ENCODE results near the gene BPI.
"Not testable (repeated sequence)": the region's sequence is repeated elsewhere in the genome, so short reads cannot be mapped to it uniquely, and the experiment has no call there.

The BPI gene

DNA sequence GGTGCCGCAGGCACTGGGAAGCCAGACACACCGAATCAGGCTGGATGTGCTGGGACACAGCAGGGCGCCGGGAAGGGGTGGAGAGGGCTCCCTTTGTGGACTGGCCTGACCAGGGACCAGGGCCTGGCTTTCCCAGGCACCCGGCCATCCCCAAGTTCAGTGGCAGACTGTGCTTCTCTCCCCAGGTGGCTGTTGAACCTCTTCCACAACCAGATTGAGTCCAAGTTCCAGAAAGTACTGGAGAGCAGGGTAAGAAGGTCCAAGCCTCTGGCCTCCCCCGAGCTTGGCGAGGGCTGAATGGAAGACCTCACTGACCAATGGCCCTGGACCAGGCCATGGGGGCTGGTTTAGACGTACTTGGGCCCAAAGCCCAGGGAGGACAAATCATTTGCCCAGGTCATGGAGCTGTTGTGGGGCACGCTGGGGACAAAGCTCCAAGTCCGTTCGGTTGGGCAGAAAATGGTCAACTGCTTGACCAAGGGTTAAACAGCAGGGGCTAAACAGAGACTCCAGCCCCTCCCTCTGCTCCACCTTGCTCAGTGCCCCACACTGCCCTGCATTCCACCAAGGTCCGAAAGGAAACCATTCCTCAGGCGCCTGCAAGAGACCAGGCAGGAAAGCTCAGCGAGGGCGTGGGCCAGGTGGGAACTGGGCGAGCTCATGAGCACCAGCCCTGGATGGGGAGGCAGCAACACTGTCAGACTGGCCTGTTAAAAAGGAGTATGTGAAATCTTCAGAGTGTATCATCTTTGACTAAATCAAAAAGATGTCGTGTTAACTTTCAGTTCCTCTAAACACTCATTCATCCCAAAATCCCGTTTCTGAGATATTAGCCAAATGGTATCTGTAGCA, 51.4 kb downstream of the BPI start:
- no peak for DNase-seq (ENCODE audit: low read depth in 2 of 3, low spot score in 1 of 3)

DNA sequence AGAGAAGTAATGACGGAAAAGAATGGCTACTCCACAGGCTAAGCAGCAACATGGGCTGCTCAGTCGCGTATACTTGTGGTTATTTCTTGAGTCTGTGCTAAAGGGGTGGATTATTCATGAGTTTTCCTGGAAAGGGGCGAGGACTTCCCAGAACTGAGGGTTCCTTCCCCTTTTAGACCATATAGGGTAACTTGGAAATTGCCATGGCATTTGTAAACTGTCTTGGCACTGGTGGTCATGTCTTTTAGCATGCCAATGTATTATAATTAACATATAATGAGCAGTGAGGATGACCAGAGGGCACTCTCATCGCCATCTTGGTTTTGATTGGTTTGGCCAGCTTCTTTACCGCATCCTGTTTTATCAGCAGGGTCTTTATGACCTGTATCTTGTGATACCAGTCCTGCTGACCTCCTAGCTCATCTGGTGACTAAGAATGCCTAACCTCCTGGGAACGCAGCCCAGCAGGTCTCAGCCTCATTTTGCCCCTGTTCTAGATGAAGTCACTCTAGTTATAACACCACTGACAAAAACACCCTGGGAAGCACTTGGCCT, 53.8 kb downstream of the BPI start:
- DNase-seq (ENCODE audit: low read depth in 2 of 3, low spot score in 1 of 3): no peak

DNA sequence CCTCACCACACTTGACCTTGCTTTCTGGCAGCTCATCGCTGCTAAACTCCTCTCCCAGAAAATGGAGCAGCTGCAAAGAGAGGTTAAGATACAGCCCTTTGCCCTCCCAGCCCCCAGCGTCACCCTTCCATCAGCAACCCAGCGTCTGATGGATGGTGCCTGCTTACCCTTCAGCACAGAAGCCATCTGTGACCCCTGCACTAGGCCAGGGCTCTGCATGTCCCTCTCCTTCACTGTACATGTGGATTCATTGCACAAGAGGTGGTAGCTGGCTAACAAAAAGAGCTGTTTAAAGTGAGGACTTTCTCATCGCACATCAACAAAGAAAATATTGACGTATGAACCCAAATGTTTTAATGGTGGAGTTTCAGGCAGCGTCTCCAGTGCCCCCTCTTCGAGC, 54.6 kb downstream of the BPI start:
- DNase-seq (ENCODE audit: low read depth in 2 of 3, low spot score in 1 of 3): no peak

DNA sequence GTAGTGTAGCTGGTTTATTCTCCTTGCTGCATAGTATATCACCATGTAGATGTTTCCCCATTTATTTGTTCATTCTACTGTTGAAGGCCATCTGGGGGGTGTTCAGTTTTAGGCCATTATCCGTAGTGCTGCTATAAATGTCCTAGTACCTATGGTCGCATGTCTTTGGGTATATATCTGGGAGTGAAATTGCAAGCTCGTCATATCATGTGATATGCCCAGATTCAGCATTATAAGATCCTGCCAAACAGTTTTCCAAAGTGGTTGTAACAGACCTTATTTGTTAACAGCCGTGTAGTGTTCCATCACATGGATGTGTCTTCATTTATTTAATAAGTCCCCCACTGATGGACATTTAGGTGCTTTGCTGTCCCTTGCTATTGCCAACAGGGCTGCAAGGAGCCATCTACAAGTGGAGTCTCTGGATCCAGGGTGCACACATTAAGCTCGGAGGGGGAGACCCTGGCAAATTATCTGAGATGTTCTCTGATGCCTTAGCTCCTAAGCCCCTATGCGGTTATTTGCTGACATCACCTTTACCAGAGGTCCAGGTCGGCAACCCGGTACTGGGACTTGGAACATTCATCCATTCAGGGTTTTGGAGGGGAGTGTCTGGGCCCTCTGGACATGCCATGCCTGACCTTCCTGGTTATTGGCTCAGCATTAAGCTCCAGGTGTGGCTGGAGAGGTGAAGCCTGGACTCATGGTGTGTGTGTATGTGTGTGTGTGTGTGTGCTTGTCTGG, 59.2 kb downstream of the BPI start:
- DNase-seq (ENCODE audit: low read depth in 2 of 3, low spot score in 1 of 3): no peak

DNA sequence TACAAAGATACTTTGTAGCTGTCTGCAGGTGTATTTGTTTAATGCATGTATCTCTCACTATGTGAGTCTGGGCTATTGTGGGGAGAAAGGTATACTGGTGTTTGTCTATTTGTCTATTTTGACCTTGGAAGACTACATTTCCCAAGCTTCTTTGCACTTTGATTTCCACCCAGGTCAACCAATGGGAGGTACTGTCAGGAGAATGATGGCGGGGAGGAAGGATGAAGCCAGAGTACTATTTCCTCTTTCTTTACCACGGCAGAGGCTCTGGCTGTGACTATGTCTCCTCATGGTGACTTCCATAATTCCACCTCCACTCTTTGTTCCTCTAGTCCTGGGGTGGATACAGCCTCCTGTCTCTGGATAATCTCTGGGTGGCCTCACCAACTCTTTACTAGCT, 65.4 kb downstream of the BPI start:
- DNase-seq (ENCODE audit: low read depth in 2 of 3, low spot score in 1 of 3): no peak

DNA sequence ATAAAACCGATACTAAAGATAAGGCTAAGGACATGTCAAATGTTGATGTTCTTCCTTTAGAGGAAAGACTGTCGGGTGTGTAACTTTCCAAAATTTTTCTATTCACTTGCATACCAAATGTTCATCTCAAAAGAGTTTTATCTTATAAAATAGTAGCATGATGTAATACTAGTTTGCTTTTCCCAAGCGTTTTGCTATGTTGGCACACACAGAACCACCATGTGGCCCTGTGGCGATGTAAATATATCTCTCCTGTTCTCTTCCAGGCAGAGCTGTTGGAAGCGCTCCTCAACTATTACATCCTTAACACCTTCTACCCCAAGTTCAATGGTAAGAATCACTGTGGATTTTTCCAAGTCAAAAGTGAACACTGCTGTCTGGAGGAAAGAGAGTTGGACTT, 68.8 kb downstream of the BPI start:
- no peak for DNase-seq (ENCODE audit: low read depth in 2 of 3, low spot score in 1 of 3)

DNA sequence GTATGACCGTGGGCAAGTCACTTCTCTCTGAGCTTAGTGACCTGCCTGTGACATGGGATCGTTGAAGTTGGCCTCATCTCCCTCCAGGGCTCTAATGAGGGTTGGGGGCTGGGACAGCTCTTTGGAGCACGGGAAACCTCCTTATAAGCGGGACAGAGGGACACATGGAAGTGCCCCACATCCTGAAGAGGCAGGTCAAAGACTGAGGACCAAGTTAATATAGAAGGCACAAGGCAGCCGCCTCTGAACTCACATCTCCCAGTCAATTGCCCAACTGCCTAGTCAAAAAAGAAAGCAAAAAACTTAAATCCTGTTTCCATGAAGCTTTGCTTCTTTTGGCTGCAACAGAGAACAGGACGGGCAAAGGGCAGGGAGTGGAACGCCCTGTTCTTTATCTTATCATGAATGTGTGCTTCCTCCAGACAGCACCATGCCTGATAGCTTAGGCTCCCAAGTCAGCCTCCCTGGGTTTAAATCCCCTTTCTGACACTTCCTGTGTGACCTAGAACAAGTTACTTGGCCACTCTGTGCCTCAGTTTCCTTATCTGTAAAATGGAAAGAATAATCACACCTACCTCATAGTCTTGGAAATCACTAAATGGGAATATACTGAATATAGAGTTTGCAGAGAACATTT, 69.4 kb downstream of the BPI start:
- no peak for DNase-seq (ENCODE audit: low read depth in 2 of 3, low spot score in 1 of 3)

DNA sequence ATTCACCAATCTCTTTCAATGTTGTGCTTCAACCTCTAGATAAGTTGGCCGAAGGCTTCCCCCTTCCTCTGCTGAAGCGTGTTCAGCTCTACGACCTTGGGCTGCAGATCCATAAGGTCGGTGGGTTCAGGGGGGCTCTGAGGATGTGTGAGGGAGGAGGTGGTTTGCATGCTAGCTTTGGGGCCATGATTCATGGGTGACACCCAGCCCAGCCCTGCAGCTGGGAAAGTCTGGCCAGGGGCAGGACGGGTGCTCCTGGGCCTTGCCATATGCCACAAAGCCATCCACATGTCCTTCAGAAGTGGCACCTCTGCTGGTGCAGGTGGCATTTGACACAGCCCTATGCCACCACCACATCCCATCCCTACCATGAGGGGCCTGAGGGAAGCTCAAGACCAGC, 69.9 kb downstream of the BPI start:
- DNase-seq (ENCODE audit: low read depth in 2 of 3, low spot score in 1 of 3): no peak

DNA sequence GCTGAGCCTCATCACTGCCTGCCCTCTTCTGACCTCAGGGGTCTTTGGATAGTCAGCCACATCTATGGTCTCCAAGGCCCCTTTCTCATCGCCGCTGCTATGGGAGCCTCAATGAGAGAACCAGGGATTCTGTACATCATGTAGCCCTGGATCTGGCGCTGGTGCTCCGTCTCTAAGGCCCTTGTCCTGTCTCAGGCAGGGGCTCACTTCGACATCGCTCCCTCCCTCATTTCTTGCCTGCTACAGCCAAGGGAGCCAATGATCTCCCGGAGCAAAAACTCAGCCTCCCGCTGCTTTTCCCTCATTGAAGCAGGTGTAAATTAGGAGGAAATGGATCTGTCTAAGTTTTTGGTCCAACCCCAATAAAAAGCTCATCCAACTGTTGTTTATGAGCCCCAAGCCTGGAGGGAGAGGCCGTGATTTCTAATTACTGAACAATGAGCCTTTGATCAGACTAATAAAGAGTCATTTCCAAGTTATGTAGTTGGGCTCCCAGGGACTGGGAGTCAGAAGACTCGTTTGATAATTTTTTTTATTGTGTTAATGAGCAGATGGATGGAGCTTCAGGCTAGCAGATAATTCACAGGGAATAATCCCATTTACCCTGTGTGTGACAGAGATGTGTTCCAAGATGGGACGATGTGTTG, 73.2 kb downstream of the BPI start:
- DNase-seq (ENCODE audit: low read depth in 2 of 3, low spot score in 1 of 3): no peak

DNA sequence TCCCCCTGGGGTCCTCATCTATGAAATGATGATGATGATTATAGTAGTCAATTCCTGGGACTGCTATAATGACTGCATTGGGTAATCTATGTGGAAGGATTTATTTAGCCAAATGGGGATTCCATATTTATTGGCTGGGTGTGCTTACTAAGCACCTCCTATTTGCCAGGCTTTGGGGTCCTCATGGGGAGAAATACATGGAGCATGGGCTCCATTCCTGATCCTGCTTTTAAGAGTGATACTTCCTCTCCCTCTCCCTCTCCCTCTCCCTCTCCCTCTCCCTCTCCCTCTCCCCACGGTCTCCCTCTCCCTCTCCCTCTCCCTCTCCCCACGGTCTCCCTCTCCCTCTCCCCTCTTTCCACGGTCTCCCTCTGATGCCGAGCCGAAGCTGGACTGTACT, 73.9 kb downstream of the BPI start:
- not testable (repeated sequence) for DNase-seq (ENCODE audit: low read depth in 2 of 3, low spot score in 1 of 3)

DNA sequence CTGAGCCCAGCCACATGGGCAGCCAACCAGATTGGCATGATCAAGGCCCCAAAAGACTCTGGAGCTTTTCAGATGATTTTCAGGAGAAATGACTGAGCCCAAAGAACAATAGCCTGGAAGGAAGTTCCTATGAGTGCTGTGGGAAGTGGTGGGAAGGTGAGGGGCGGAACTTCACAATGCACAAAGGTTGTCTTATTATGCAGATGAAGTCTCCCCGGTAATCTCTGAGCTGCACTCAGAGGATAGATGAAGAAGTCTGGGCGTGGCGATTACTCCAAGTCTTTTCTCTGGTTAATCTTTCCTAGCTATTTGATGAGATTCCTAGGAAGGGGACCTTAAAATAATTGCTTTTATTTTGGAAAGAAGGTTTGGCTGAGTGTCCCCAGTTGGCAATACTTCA, 79.2 kb downstream of the BPI start:
- no peak for DNase-seq (ENCODE audit: low read depth in 2 of 3, low spot score in 1 of 3)

DNA sequence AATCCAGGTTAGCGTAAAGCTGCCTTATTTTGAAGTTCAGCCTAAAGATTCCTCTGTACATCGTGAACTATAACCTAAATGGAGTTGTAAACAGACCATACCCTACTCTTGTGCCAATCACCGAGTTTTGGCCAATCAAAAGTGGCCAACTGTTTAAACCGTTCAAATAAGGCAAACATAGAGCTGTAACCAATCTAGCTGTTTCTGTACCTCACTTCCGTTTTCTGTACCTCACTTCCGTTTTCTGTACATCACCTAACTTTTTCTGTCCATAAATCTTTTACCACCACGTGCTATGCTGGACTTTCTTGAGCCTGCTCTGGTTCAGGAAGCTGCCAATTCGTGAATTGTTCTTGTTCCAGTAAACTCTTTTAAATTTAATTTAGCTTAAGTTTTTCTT, 82.0 kb downstream of the BPI start:
- DNase-seq (ENCODE audit: low read depth in 2 of 3, low spot score in 1 of 3): no peak

DNA sequence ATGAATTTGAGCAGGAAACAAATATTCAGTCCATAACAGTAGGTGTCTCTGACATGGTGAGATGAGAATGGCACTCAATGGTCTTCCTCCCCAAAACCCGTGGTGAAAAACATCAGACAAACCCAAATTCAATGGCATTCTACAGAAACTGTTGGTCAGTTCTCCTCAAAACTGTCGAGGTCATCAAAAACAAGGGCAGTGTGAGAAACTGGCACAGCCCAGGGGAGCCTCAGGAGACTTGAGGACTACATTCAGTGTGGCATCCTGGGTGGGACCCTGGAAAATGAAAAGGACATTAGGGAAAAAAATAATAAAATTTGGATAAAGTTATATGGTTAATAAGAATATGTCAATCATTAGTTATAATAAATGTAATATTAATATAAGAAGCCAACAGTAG, 82.9 kb downstream of the BPI start:
- no peak for DNase-seq (ENCODE audit: low read depth in 2 of 3, low spot score in 1 of 3)
